Fibroblast of gingiva (primary cell): ENCODE results near the gene CDH26.
A peak's percentile ranks its signal among the peaks of the same experiment; 100 is the strongest.

ENCODE experiments used
- DNase-seq: peaks from one replicate; pipeline ENCODE4 v3.0.0-alpha.2; 2011; ENCODE audit warnings: low read depth

The CDH26 gene

GRCh38 chr20:59958123-59958522 lies at the start of gene CDH26:
CDH26 (plus strand) TSS chr20:59958423; CDS start chr20:59958727, 304 bp downstream.
- no peak for DNase-seq

- no peak for DNase-seq
Measured at GRCh38 chr20:59908855-59909254, 49.4 kb upstream of the CDH26 start.

GRCh38 chr20:59911041-59911440 lies 47.2 kb upstream of the CDH26 start:
- DNase-seq = no peak

- DNase-seq = no peak
Measured at GRCh38 chr20:59912609-59913008, 45.6 kb upstream of the CDH26 start.

GRCh38 chr20:59920944-59921343 lies 37.3 kb upstream of the CDH26 start:
- peak; percentile 47 for DNase-seq

GRCh38 chr20:59923514-59923913 lies 34.7 kb upstream of the CDH26 start:
- no peak for DNase-seq

GRCh38 chr20:59925359-59925758 lies 32.9 kb upstream of the CDH26 start:
- DNase-seq = no peak

- DNase-seq = no peak
Measured at GRCh38 chr20:59925899-59926298, 32.3 kb upstream of the CDH26 start.

- no peak for DNase-seq
Measured at GRCh38 chr20:59931511-59932312, 26.5 kb upstream of the CDH26 start.

GRCh38 chr20:59932616-59933295 lies 25.5 kb upstream of the CDH26 start:
- DNase-seq = no peak

- DNase-seq = peak; percentile 41
Measured at GRCh38 chr20:59933296-59933848, 24.9 kb upstream of the CDH26 start, which contains the start of gene SYCP2. SYCP2 (minus strand) TSS chr20:59933637; CDS start chr20:59922413, 11,224 bp downstream.

GRCh38 chr20:59933849-59934585 lies 24.2 kb upstream of the CDH26 start:
- DNase-seq = peak; percentile 62

GRCh38 chr20:59935457-59936185 lies 22.6 kb upstream of the CDH26 start:
- DNase-seq = no peak

GRCh38 chr20:59936409-59936808 lies 21.8 kb upstream of the CDH26 start:
- no peak for DNase-seq

- peak; percentile 11 for DNase-seq
Measured at GRCh38 chr20:59937150-59937549, 21.1 kb upstream of the CDH26 start.

GRCh38 chr20:59938221-59938620 lies 20.0 kb upstream of the CDH26 start:
- peak; percentile 58 for DNase-seq

GRCh38 chr20:59938696-59939051 lies 19.5 kb upstream of the CDH26 start:
- peak; percentile 49 for DNase-seq

- DNase-seq = no peak
Measured at GRCh38 chr20:59939052-59939878, 19.0 kb upstream of the CDH26 start.

- DNase-seq = no peak
Measured at GRCh38 chr20:59939879-59940128, 18.4 kb upstream of the CDH26 start.

GRCh38 chr20:59940129-59940955 lies 17.9 kb upstream of the CDH26 start, which contains the start of the genes FAM217B and PPP1R3D:
FAM217B (plus strand) TSS chr20:59940389; CDS start chr20:59943944, 3,555 bp downstream.
PPP1R3D (minus strand) TSS chr20:59940305; CDS start chr20:59939931, 374 bp downstream.
- DNase-seq = peak; percentile 98
